ENCODE measurements around the gene TRPV4. TPM values are rescaled to one million over a fixed set of nuclear protein-coding genes. Genes with fewer than 3 reads are reported as not detected.
A peak's percentile ranks its signal among the peaks of the same experiment; 100 is the strongest.

The TRPV4 gene
- total RNA-seq, 1 experiment from 2014 or later, result 0.44 TPM

DNA sequence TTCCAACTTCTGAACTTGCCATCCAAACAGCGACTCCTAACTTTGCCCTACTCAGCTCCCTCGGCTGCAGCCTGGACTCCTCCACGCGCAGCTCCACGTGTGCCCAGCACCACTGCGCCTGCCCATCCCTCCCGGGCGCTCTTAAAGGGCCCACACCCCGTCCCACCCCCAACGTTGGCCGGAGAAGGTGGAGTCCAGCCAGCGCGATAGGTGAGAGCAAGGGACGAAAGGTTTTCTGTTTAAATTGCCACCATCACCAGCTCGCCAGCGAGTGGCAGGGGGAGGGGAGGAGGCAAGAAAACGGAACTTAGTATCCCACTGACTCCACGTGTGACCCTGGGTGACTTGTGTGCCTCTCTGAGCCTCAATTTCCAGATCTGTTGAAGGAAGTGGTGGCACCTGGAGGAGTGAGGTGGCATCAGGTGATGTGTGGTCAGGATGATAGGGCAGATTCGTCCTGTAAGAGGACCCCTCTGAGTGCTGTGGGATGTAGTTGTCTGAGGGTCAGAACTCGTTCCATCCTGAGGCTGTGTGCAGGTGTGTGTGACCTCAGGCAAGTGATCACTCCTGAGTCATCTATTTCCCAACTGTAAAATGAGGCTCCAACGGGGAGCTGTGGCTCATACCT is 59.7 kb downstream of the TRPV4 start:
- in situ Hi-C loops (cut with HindIII; ENCODE audit: low pct_unique_long_range_greater_than_20kb, low sequenced_read_pairs) (no loop called here), intact Hi-C loops (cut with micrococcal nuclease; ENCODE audit: unreplicated experiment) (loop anchor here (10.0 kb wide), 1 partner anchor 339 kb away; no protein-coding TSS in a partner anchor)
- ChIA-PET CTCF (interaction anchor here (0.6 to 1.2 kb wide), 3 partner anchors 9 to 175 kb away, joined by 3 to 6 read pairs (median 5); no protein-coding TSS in a partner anchor), POLR2A (interaction anchor here (1.4 kb wide), 1 partner anchor 176 kb away, joined by 6 read pairs; no protein-coding TSS in a partner anchor)
- H3K27me3 ChIP-seq (ENCODE audit: control insufficient read depth, insufficient read depth, low read length), result no peaks in the 10 kb centered on the region
- H3K4me1 ChIP-seq (ENCODE audit: control insufficient read depth, insufficient read depth, low read length), result peaks cover 8% of the 10 kb centered on the region
- TF ChIP-seq, protein P1, sequence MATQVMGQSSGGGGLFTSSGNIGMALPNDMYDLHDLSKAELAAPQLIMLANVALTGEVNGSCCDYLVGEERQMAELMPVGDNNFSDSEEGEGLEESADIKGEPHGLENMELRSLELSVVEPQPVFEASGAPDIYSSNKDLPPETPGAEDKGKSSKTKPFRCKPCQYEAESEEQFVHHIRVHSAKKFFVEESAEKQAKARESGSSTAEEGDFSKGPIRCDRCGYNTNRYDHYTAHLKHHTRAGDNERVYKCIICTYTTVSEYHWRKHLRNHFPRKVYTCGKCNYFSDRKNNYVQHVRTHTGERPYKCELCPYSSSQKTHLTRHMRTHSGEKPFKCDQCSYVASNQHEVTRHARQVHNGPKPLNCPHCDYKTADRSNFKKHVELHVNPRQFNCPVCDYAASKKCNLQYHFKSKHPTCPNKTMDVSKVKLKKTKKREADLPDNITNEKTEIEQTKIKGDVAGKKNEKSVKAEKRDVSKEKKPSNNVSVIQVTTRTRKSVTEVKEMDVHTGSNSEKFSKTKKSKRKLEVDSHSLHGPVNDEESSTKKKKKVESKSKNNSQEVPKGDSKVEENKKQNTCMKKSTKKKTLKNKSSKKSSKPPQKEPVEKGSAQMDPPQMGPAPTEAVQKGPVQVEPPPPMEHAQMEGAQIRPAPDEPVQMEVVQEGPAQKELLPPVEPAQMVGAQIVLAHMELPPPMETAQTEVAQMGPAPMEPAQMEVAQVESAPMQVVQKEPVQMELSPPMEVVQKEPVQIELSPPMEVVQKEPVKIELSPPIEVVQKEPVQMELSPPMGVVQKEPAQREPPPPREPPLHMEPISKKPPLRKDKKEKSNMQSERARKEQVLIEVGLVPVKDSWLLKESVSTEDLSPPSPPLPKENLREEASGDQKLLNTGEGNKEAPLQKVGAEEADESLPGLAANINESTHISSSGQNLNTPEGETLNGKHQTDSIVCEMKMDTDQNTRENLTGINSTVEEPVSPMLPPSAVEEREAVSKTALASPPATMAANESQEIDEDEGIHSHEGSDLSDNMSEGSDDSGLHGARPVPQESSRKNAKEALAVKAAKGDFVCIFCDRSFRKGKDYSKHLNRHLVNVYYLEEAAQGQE (IDR thresholded peaks at IDR 0.05; ENCODE audit: insufficient read depth in 1 of 2, low read depth in 2 of 2, low read length in 1 of 2), result no peak
- peak overlapping the region; percentile 1 to 37; a peak in 2 of 4 replicates for H3K4me3 ChIP-seq (ENCODE audit: low read depth in 2 of 2, low read length in 2 of 2)
- no peaks in the 10 kb centered on the region for H3K36me3 ChIP-seq (ENCODE audit: control insufficient read depth, insufficient read depth, low read length)
- no peaks in the 10 kb centered on the region for H3K9me3 ChIP-seq (ENCODE audit: control insufficient read depth, insufficient read depth, low read depth, low read length)
- no TSS peak for BruUV-seq (replicated peaks)
- DNase-seq (ENCODE audit: low read depth, low spot score) (no peak), ATAC-seq (peak; percentile 51; the same call in 1 of the 2 replicates)
- 0 out of 2 replicates have a peak overlapping the region, but pooled peaks have one; percentile 7 for H3K27ac ChIP-seq (ENCODE audit: low read length)

DNA sequence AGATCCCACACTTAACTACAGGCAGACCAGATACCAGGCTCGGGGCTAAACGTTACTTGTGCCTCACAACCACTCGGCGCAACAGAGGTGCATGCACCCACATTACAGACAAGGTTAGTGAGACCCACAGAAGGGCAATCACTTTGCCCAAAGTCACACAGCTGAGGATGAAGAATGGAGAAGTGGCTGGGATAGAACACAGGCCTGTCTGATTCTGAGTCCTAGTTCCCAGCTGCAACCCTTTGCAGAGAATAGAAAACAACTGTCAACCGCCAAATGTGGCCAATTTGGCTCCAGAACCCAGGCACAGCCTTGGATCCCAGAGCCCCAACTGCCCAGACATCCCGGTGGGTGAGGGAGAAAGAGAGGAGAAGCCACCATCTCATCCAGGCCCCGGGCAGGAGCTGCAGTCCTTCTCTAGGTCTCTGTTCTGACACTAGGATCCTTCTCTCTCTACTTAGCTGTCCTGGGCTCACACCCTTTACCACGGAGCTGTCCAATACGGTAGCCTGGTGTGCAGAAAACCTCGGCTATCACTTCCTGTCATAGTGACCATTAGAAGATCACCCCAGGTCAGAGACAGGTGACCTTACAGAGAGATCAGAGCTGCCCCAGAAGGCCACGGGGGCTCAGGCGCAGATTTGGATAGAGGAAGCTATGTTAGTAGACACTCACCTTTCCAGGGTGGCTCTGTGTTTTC is 60.4 kb downstream of the TRPV4 start:
- ChIA-PET CTCF (interaction anchor here (0.9 to 1.2 kb wide), 2 partner anchors 9 to 175 kb away, joined by 3 to 6 read pairs; no protein-coding TSS in a partner anchor), POLR2A (no interaction called here)
- intact Hi-C loops (cut with micrococcal nuclease; ENCODE audit: unreplicated experiment), result loop anchor here (10.0 kb wide), 1 partner anchor 338 kb away; no protein-coding TSS in a partner anchor

More for the DNA sequence above, 60.4 kb downstream of the TRPV4 start:
- DNase-seq (ENCODE audit: low read depth, low spot score) (no peak), ATAC-seq (peak; percentile 56; the same call in 1 of the 2 replicates)
- TF ChIP-seq TCF7L2 (IDR thresholded peaks at IDR 0.05; ENCODE audit: low read depth, low read length), result no peak
- no peak for TF ChIP-seq POLR2AphosphoS5 (IDR thresholded peaks at IDR 0.05; ENCODE audit: low read depth, low read length)
- TF ChIP-seq, protein P1 (IDR thresholded peaks at IDR 0.05; ENCODE audit: insufficient read depth in 1 of 2, low read depth in 2 of 2, low read length in 1 of 2), result no peak; a peak in 1 of 4 replicates
- TF ChIP-seq, protein P2, sequence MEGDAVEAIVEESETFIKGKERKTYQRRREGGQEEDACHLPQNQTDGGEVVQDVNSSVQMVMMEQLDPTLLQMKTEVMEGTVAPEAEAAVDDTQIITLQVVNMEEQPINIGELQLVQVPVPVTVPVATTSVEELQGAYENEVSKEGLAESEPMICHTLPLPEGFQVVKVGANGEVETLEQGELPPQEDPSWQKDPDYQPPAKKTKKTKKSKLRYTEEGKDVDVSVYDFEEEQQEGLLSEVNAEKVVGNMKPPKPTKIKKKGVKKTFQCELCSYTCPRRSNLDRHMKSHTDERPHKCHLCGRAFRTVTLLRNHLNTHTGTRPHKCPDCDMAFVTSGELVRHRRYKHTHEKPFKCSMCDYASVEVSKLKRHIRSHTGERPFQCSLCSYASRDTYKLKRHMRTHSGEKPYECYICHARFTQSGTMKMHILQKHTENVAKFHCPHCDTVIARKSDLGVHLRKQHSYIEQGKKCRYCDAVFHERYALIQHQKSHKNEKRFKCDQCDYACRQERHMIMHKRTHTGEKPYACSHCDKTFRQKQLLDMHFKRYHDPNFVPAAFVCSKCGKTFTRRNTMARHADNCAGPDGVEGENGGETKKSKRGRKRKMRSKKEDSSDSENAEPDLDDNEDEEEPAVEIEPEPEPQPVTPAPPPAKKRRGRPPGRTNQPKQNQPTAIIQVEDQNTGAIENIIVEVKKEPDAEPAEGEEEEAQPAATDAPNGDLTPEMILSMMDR (IDR thresholded peaks at IDR 0.05), result no peak; the same call in 1 of the 2 replicates
- no peak for TF ChIP-seq SIN3A (IDR thresholded peaks at IDR 0.05; ENCODE audit: borderline replicate concordance, insufficient read depth, low read depth, low read length)
- in situ Hi-C loops (cut with HindIII; ENCODE audit: low pct_unique_long_range_greater_than_20kb, low sequenced_read_pairs), result no loop called here
- Histone ChIP-seq H3K36me3 (ENCODE audit: control insufficient read depth, insufficient read depth, low read length) (no peaks in the 10 kb centered on the region), H3K9me3 (ENCODE audit: control insufficient read depth, insufficient read depth, low read depth, low read length) (no peaks in the 10 kb centered on the region), H3K27ac (ENCODE audit: low read length) (no peak overlapping the region), H3K4me1 (ENCODE audit: control insufficient read depth, insufficient read depth, low read length) (peaks cover 8% of the 10 kb centered on the region), H3K27me3 (ENCODE audit: control insufficient read depth, insufficient read depth, low read length) (no peaks in the 10 kb centered on the region), H3K4me3 (ENCODE audit: low read depth in 2 of 2, low read length in 2 of 2) (peak overlapping the region; percentile 1 to 37; a peak in 2 of 4 replicates)
- BruUV-seq (replicated peaks), result no TSS peak

Data from Panc1 (cell line).